Colonic mucosa (tissue), 4 donors: ENCODE results near the gene FNIP1. TPM values are rescaled to one million over a fixed set of nuclear protein-coding genes. Genes with fewer than 3 reads are reported as not detected.

ENCODE experiments used
- DNase-seq: peaks from one replicate; pipeline ENCODE4 v3.0.0-alpha.2; 2020
- H3K27ac ChIP-seq: fragments of 200-600 bp; one replicate; pipeline ENCODE4 v1.8.0; 2021
- H3K27me3 ChIP-seq: fragments of 200-600 bp; one replicate; pipeline ENCODE4 v1.8.0; 2021
- H3K36me3 ChIP-seq: fragments of 200-600 bp; one replicate; pipeline ENCODE4 v1.8.0; 2021
- H3K4me1 ChIP-seq: fragments of 200-600 bp; one replicate; pipeline ENCODE4 v1.8.0; 2021; ENCODE audit warnings: mild to moderate bottlenecking
- H3K4me3 ChIP-seq: fragments of 200-600 bp; one replicate; pipeline ENCODE4 v1.8.0; 2021
- H3K9ac ChIP-seq, 2 donors: one replicate each; pipeline ENCODE4 v1.7.0; 2013; ENCODE audit warnings: control low read depth in 2 of 2, low read depth in 2 of 2, low read length in 2 of 2
- H3K9me3 ChIP-seq: fragments of 200-600 bp; one replicate; pipeline ENCODE4 v1.8.0; 2021
- intact Hi-C: fragments of 100-400 bp; cut with DNase I; formaldehyde crosslinking; loops from one replicate; pipeline ENCODE4 v1.14.1; 2022
- total RNA-seq, 2 donors: library from RNA; stranded (reverse); fragmentation: NEBNext Ultra II Directional in 1 of 2; extraction: Animal tissue kit (Norgen Biotek cat#: 25700) in 1 of 2; gene quantifications; one replicate each; pipeline ENCODE4 v1.2.1, GENCODE V29; 2021
- TF ChIP-seq, protein P1 (sequence below): fragments of 200-600 bp; IDR thresholded peaks from one replicate; pipeline ENCODE4 v1.8.0; 2022; ENCODE audit warnings: antibody characterized with exemption, mild to moderate bottlenecking
- donor health status: healthy.
- donor health status: DM: no; HTN: no; CAD: no.
- donor health status: DM: no; HTN: no; CAD: no.

The FNIP1 gene
- total RNA-seq, 2 donors from 2014 or later = 18.1 to 41.2 TPM

DNA sequence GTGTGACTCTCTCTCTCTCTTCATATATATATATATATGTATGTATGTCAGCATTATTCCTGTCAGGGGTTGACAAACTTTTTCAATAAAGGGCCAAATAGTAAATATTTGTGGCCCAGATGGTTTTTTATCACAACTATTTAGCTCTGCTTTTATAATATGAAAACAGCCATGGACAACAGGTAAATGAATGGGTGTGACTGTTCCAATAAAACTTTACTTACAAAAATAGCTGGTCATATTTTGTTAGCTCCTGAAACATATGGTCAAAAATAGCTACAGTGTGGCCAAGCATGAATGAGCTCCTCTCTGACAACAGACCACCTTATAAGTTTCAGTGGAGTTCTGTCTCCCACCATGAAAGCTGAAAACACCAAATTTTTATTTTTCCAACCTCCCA is 183.4 kb downstream of the FNIP1 start:
- DNase-seq = no peak
- Histone ChIP-seq H3K4me3 (no peak overlapping the region), H3K9me3 (no peaks in the 10 kb centered on the region), H3K36me3 (no peaks in the 10 kb centered on the region), H3K9ac (no peak overlapping the region), H3K27me3 (no peaks in the 10 kb centered on the region), H3K4me1 (no peaks in the 10 kb centered on the region), H3K27ac (no peak overlapping the region)
- TF ChIP-seq, protein P1, sequence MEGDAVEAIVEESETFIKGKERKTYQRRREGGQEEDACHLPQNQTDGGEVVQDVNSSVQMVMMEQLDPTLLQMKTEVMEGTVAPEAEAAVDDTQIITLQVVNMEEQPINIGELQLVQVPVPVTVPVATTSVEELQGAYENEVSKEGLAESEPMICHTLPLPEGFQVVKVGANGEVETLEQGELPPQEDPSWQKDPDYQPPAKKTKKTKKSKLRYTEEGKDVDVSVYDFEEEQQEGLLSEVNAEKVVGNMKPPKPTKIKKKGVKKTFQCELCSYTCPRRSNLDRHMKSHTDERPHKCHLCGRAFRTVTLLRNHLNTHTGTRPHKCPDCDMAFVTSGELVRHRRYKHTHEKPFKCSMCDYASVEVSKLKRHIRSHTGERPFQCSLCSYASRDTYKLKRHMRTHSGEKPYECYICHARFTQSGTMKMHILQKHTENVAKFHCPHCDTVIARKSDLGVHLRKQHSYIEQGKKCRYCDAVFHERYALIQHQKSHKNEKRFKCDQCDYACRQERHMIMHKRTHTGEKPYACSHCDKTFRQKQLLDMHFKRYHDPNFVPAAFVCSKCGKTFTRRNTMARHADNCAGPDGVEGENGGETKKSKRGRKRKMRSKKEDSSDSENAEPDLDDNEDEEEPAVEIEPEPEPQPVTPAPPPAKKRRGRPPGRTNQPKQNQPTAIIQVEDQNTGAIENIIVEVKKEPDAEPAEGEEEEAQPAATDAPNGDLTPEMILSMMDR = no peak
- intact Hi-C loops = no loop called here

DNA sequence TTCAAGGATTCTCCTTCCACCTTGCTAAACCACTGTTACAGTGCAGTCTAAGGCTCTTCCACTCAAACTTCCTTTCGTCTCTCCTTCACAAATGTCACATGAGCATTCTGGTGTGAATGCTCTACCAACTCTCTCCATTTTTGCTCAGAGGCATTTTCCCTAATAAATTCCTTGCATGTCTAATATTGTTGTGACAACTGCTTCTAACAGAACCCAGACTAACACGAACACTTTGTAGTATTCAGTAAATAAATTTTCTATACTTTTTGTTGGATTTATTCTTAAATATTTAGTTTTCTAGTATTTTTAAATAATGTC is 185.8 kb downstream of the FNIP1 start:
- TF ChIP-seq, protein P1 = no peak
- Histone ChIP-seq H3K9ac (no peak overlapping the region), H3K4me3 (no peak overlapping the region), H3K4me1 (no peaks in the 10 kb centered on the region), H3K36me3 (no peaks in the 10 kb centered on the region), H3K9me3 (no peaks in the 10 kb centered on the region), H3K27ac (no peak overlapping the region), H3K27me3 (no peaks in the 10 kb centered on the region)
- DNase-seq = no peak
- intact Hi-C loops = no loop called here

DNA sequence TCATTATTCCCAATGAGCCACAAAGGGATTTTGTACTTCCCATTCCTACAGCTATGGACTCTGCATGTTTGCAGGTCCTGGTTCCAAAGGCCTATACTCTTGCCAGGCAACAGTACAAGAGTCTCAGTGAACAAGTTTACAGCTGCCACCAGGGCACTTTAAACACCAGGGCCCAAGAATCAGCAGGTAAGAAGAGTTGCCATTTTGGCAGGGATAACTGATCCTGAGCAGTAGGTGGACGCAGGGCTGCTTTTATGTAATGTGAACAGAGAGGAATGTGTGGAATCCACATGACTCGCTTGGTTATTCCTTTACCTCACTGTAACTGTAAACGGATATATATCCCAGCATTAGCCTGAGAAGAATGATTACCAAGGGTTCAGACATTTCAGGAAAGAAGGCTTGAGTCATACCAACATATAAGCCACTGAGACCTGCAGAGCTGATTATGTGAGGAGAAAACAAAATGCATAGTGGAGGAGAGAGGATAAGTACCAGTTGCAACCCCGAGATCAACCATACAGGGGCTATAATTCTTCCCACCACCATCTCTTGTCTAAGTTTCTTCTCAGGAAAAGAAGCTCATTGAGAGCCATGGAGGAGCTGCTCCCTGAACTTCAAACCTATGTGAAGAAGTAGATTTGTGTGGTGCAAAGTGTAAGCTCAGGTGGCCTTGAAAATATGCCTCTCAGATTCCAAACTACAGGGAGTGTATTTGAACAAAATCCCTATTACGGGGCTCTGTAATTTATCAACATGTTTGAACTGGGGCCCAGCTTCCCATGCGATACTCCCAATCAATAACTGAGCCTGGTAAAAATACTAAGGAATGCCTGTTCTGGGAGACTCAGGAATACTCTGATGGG is 186.4 kb downstream of the FNIP1 start:
- H3K9me3 ChIP-seq = no peaks in the 10 kb centered on the region
- H3K27ac ChIP-seq = no peak overlapping the region
- intact Hi-C loops = no loop called here
- H3K27me3 ChIP-seq = no peaks in the 10 kb centered on the region
- H3K36me3 ChIP-seq = no peaks in the 10 kb centered on the region
- no peak overlapping the region for H3K4me3 ChIP-seq
- H3K9ac ChIP-seq = no peak overlapping the region
- no peaks in the 10 kb centered on the region for H3K4me1 ChIP-seq
- no peak for DNase-seq
- TF ChIP-seq, protein P1 = no peak

DNA sequence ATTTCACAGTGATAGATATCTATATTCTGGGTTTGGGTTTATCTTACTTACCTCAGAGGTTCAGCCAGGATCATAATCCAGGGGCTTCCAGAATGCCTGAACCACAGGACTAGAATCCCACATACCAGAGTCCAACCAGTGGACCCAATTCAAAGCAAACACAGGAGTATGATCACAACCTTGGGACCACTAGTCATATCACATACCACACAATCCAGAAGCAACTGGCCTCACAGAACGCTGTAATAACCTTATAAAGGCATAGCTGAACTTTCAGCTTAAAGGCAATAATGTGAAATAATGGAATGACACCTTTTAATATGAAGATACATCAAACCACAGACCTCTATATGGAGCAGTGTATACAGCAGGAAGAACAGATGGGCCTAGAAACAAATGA is 187.0 kb downstream of the FNIP1 start:
- no peak for DNase-seq
- Histone ChIP-seq H3K9ac (no peak overlapping the region), H3K4me3 (no peak overlapping the region), H3K27me3 (no peaks in the 10 kb centered on the region), H3K36me3 (no peaks in the 10 kb centered on the region), H3K4me1 (no peaks in the 10 kb centered on the region), H3K27ac (no peak overlapping the region), H3K9me3 (no peaks in the 10 kb centered on the region)
- intact Hi-C loops = no loop called here
- TF ChIP-seq, protein P1 = no peak

DNA sequence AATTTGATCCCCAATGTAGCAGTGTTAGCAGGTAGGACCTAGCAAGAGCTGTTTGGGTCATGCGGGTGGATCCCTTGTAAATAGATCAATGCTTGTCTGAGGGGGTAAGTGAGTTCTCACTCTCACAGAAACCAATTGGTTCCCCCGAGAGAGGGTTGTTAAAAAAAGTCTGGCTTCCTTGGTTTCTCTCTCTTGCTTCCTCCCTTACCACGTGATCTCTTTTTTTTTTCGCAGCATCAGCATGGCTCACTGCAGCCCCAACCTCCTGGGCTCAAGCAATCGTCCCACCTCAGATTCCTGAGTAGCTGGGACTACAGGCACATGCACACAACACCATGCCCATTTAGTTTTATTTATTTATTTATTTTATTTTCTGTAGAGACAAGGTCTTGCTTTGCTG is 188.2 kb downstream of the FNIP1 start:
- Histone ChIP-seq H3K36me3 (no peaks in the 10 kb centered on the region), H3K9ac (no peak overlapping the region), H3K4me1 (no peaks in the 10 kb centered on the region), H3K27ac (no peak overlapping the region), H3K4me3 (no peak overlapping the region), H3K9me3 (no peaks in the 10 kb centered on the region), H3K27me3 (no peaks in the 10 kb centered on the region)
- intact Hi-C loops = no loop called here
- no peak for DNase-seq
- TF ChIP-seq, protein P1 = no peak
